GM23338 (cell line): ENCODE measurements around the gene RNU7-1. TPM values are rescaled to one million over a fixed set of nuclear protein-coding genes. Genes with fewer than 3 reads are reported as not detected.

Experiments used
- ATAC-seq: fragments of 200-7000 bp; cut with Tn5 transposase; 3 replicates; pipeline ENCODE4 v1.9.1; 2020
- DNase-seq: peaks from one replicate; pipeline ENCODE4 v3.0.0-alpha.2; 2015; ENCODE audit warnings: low spot score
- H2AFZ ChIP-seq: fragments of 200-600 bp; sonication (generic); 2 replicates; pipeline ENCODE4 v1.8.0; 2016; ENCODE audit warnings: antibody characterized with exemption, mild to moderate bottlenecking, moderate library complexity
- H3F3A ChIP-seq: fragments of 200-600 bp; sonication (generic); replicated peaks from 2 replicates; pipeline ENCODE4 v1.8.0; 2017; ENCODE audit warnings: antibody characterized with exemption, mixed run types, low read depth
- H3K27ac ChIP-seq: fragments of 200-600 bp; sonication (generic); 2 replicates; pipeline ENCODE4 v1.6.1; 2016; ENCODE audit warnings: low read depth
- H3K27me3 ChIP-seq: fragments of 200-600 bp; sonication (generic); 2 replicates; pipeline ENCODE4 v1.8.0; 2016; ENCODE audit warnings: mild to moderate bottlenecking, mixed run types, moderate library complexity; ENCODE audit not compliant: insufficient read depth
- H3K36me3 ChIP-seq: fragments of 200-600 bp; sonication (generic); 2 replicates; pipeline ENCODE4 v1.8.0; 2016; ENCODE audit warnings: mild to moderate bottlenecking; ENCODE audit not compliant: insufficient read depth
- H3K4me1 ChIP-seq: fragments of 200-600 bp; sonication (generic); 2 replicates; pipeline ENCODE4 v1.8.0; 2016; ENCODE audit warnings: mild to moderate bottlenecking, moderate library complexity; ENCODE audit not compliant: insufficient read depth
- H3K4me2 ChIP-seq: fragments of 200-600 bp; sonication (generic); 2 replicates; pipeline ENCODE4 v1.7.1; 2017; ENCODE audit warnings: mixed run types
- H3K4me3 ChIP-seq: fragments of 200-600 bp; sonication (generic); 2 replicates; pipeline ENCODE4 v1.6.1; 2016; ENCODE audit warnings: mixed run types
- H3K79me2 ChIP-seq: fragments of 200-600 bp; sonication (generic); replicated peaks from 2 replicates; pipeline ENCODE4 v1.8.0; 2017; ENCODE audit warnings: mild to moderate bottlenecking; ENCODE audit not compliant: insufficient read depth
- H3K9me2 ChIP-seq: fragments of 200-600 bp; sonication (generic); 2 replicates; pipeline ENCODE4 v1.8.0; 2017; ENCODE audit not compliant: insufficient read depth
- H4K20me1 ChIP-seq: fragments of 200-600 bp; sonication (generic); replicated peaks from 2 replicates; pipeline ENCODE4 v1.8.0; 2017; ENCODE audit warnings: mild to moderate bottlenecking; ENCODE audit not compliant: insufficient read depth
- H3K27ac Mint-ChIP-seq: 2 replicates; pipeline ENCODE4 v1.8.0; 2020; ENCODE audit warnings: inconsistent platforms, mild to moderate bottlenecking, moderate library complexity, mixed read lengths
- H3K27me3 Mint-ChIP-seq: 3 replicates; pipeline ENCODE4 v1.8.0; 2022; ENCODE audit warnings: low read depth, mild to moderate bottlenecking, moderate library complexity, mixed read lengths, inconsistent platforms; ENCODE audit not compliant: insufficient read depth, poor library complexity
- H3K36me3 Mint-ChIP-seq: 3 replicates; pipeline ENCODE4 v1.8.0; 2021; ENCODE audit warnings: low read depth, mild to moderate bottlenecking, inconsistent platforms, moderate library complexity, mixed read lengths
- H3K4me1 Mint-ChIP-seq: 3 replicates; pipeline ENCODE4 v1.8.0; 2020; ENCODE audit warnings: mild to moderate bottlenecking, inconsistent platforms, mixed read lengths
- H3K4me3 Mint-ChIP-seq: 3 replicates; pipeline ENCODE4 v1.8.0; 2021; ENCODE audit warnings: moderate library complexity, mild to moderate bottlenecking, inconsistent platforms, mixed read lengths
- H3K9me3 Mint-ChIP-seq: 3 replicates; pipeline ENCODE4 v1.8.0; 2020; ENCODE audit warnings: moderate library complexity, mild to moderate bottlenecking, inconsistent platforms, mixed read lengths
- CREB1 ChIP-seq: fragments of 250-450 bp; sonication (Bioruptor Pico); IDR thresholded peaks from 2 replicates; pipeline ENCODE4 v1.5.0; 2020; ENCODE audit warnings: low read depth, mild to moderate bottlenecking, moderate library complexity
- CTCF ChIP-seq, 2 experiments: fragments of 200-600 bp in 1 of 2; sonication (generic) in 1 of 2; conservative IDR thresholded peaks; 2 replicates each; pipeline versions ENCODE4 v1.5.1 to v1.6.1; 2016 to 2017; ENCODE audit warnings: antibody characterized with exemption in 2 of 2, low read depth in 2 of 2, mild to moderate bottlenecking in 2 of 2, moderate library complexity in 1 of 2
- ETS1 ChIP-seq: IDR thresholded peaks from 2 replicates; pipeline ENCODE4 v1.6.1; 2016; ENCODE audit warnings: antibody characterized with exemption
- EZH2 ChIP-seq: fragments of 200-600 bp; sonication (generic); IDR thresholded peaks from one replicate; pipeline ENCODE4 v1.8.0; 2017; ENCODE audit warnings: antibody characterized with exemption, mild to moderate bottlenecking, low read depth; ENCODE audit not compliant: unreplicated experiment
- EZH2phosphoT487 ChIP-seq: fragments of 200-600 bp; sonication (generic); IDR thresholded peaks from one replicate; pipeline ENCODE4 v1.8.1; 2018; ENCODE audit warnings: antibody characterized with exemption; ENCODE audit not compliant: unreplicated experiment
- JUNB ChIP-seq: IDR thresholded peaks from one replicate; pipeline ENCODE4 v1.6.1; 2016; ENCODE audit warnings: antibody characterized with exemption; ENCODE audit not compliant: unreplicated experiment
- NANOG ChIP-seq: IDR thresholded peaks from 2 replicates; pipeline ENCODE4 v1.6.1; 2016; ENCODE audit warnings: antibody characterized with exemption, borderline replicate concordance
- POLR2AphosphoS5 ChIP-seq: IDR thresholded peaks from 2 replicates; pipeline ENCODE4 v1.6.1; 2016; ENCODE audit warnings: antibody characterized with exemption, low read depth
- REST ChIP-seq: IDR thresholded peaks from one replicate; pipeline ENCODE4 v1.6.1; 2018; ENCODE audit warnings: antibody characterized with exemption; ENCODE audit not compliant: unreplicated experiment
- STAT1 ChIP-seq: IDR thresholded peaks from one replicate; pipeline ENCODE4 v1.6.1; 2016; ENCODE audit warnings: antibody characterized with exemption; ENCODE audit not compliant: unreplicated experiment
- ZNF114 ChIP-seq: fragments of 250-450 bp; sonication (Bioruptor Pico); IDR thresholded peaks from 2 replicates; pipeline ENCODE4 v1.5.0; 2020; ENCODE audit warnings: mild to moderate bottlenecking, moderate library complexity
- ZNF331 ChIP-seq: fragments of 250-450 bp; sonication (Bioruptor Pico); IDR thresholded peaks from 2 replicates; pipeline ENCODE4 v1.5.0; 2020; ENCODE audit warnings: low read depth, mild to moderate bottlenecking, moderate library complexity
- ZNF462 ChIP-seq: fragments of 250-450 bp; sonication (Bioruptor Pico); IDR thresholded peaks from 2 replicates; pipeline ENCODE4 v1.5.0; 2020; ENCODE audit warnings: mild to moderate bottlenecking, moderate library complexity
- polyA plus RNA-seq: library from polyadenylated mRNA; unstranded; fragments of >200 nt; fragmentation: Nextera tagmentation; extraction: Ambion mirVana; gene quantifications from 2 replicates; pipeline ENCODE4 v1.2.1, GENCODE V29; 2016
- total RNA-seq: library from RNA; depleted of rRNA; stranded (reverse); fragments of >200 nt; shearing (Covaris generic); gene quantifications from 2 replicates; pipeline ENCODE4 v1.2.3, GENCODE V29; 2014

RNU7-1 gene
- total and polyA plus RNA-seq, 2 experiments from 2014 or later: not detected

- H2AFZ ChIP-seq: no peak overlapping the region
- no peak for TF ChIP-seq JUNB
- no peak for TF ChIP-seq ZNF114 (CRISPR knock-in tag)
- TF ChIP-seq POLR2AphosphoS5: peak; percentile 42; the same call in 1 of the 2 replicates
- no peak for TF ChIP-seq CREB1
- no peak for TF ChIP-seq NANOG
- TF ChIP-seq EZH2phosphoT487: no peak
- no peak for TF ChIP-seq ETS1
- TF ChIP-seq CTCF (conservative IDR thresholded peaks at IDR 0.05; ENCODE audit: low read depth in 2 of 2): peak; percentile 85 to 89
- no peak for TF ChIP-seq REST
- TF ChIP-seq ZNF331 (CRISPR knock-in tag): no peak
- no peak for TF ChIP-seq ZNF462 (CRISPR knock-in tag)
- TF ChIP-seq EZH2: no peak
- no peak for TF ChIP-seq STAT1
- peak overlapping the region; percentile 86 for H3K4me3 Mint-ChIP-seq
- H3K4me2 ChIP-seq: peak overlapping the region; percentile 98
- no peaks in the 10 kb centered on the region for H3K9me2 ChIP-seq
- H3K4me1 Mint-ChIP-seq: peaks cover 59% of the 10 kb centered on the region
- H3K4me1 ChIP-seq: peaks cover 49% of the 10 kb centered on the region
- no peaks in the 10 kb centered on the region for H3K9me3 Mint-ChIP-seq
- peaks cover 61% of the 10 kb centered on the region for H3K36me3 Mint-ChIP-seq
- no peaks in the 10 kb centered on the region for H3K27me3 ChIP-seq
- peaks cover 65% of the 10 kb centered on the region for H3F3A ChIP-seq
- ATAC-seq: peak; percentile 33
- H3K27ac Mint-ChIP-seq: peak overlapping the region; percentile 93
- H3K79me2 ChIP-seq: peaks cover 48% of the 10 kb centered on the region
- peaks cover 28% of the 10 kb centered on the region for H3K27me3 Mint-ChIP-seq
- peak overlapping the region; percentile 98 for H3K27ac ChIP-seq
- peak; percentile 96 for DNase-seq
- peaks cover 7% of the 10 kb centered on the region; the same call in 1 of the 2 replicates for H4K20me1 ChIP-seq
- peak overlapping the region; percentile 95; the same call in 1 of the 2 replicates for H3K4me3 ChIP-seq
- peaks cover 31% of the 10 kb centered on the region for H3K36me3 ChIP-seq
These were observed 21.5 kb downstream of the RNU7-1 start for GRCh38 chr12:6965026-6965661.
